ENCODE measurements around the gene RPS15. TPM values are rescaled to one million over a fixed set of nuclear protein-coding genes. Genes with fewer than 3 reads are reported as not detected.
"Not testable (repeated sequence)": the region's sequence is repeated elsewhere in the genome, so short reads cannot be mapped to it uniquely, and the experiment has no call there.

Gene RPS15
- total and polyA plus RNA-seq, 4 donors, result 243 to 822 (median 754) TPM

GRCh38 chr19:1418496-1418775 is 19.8 kb upstream of the RPS15 start:
- DNase-seq (ENCODE audit: low read depth in 4 of 6, low spot score in 6 of 6), result no peak
- 71% methylated on average over 7 of the region's 13 CpGs for WGBS (ENCODE audit: insufficient coverage)
- H3K4me3 ChIP-seq (ENCODE audit: low read depth, low read length), result no peak overlapping the region
- H3K36me3 ChIP-seq (ENCODE audit: control insufficient read depth, insufficient read depth, low read length), result peaks cover 82% of the 10 kb centered on the region
- no peaks in the 10 kb centered on the region for H3K27me3 ChIP-seq (ENCODE audit: control insufficient read depth, insufficient read depth, low read length)
- peaks cover 46% of the 10 kb centered on the region for H3K4me1 ChIP-seq (ENCODE audit: control insufficient read depth, insufficient read depth, low read length)
- no peaks in the 10 kb centered on the region for H3K9me3 ChIP-seq (ENCODE audit: control insufficient read depth, insufficient read depth, low read length)
- no peak overlapping the region for H3K27ac ChIP-seq (ENCODE audit: low read depth, low read length)

GRCh38 chr19:1418951-1419738 is 19.1 kb upstream of the RPS15 start:
- H3K9me3 ChIP-seq (ENCODE audit: control insufficient read depth, insufficient read depth, low read length), result no peaks in the 10 kb centered on the region
- H3K36me3 ChIP-seq (ENCODE audit: control insufficient read depth, insufficient read depth, low read length), result peaks cover 88% of the 10 kb centered on the region
- H3K27me3 ChIP-seq (ENCODE audit: control insufficient read depth, insufficient read depth, low read length), result no peaks in the 10 kb centered on the region
- peaks cover 41% of the 10 kb centered on the region for H3K4me1 ChIP-seq (ENCODE audit: control insufficient read depth, insufficient read depth, low read length)
- H3K27ac ChIP-seq (ENCODE audit: low read depth, low read length), result no peak overlapping the region
- 96% methylated on average over 17 of the region's 21 CpGs for WGBS (ENCODE audit: insufficient coverage)
- DNase-seq (ENCODE audit: low read depth in 4 of 6, low spot score in 6 of 6), result no peak
- H3K4me3 ChIP-seq (ENCODE audit: low read depth, low read length), result no peak overlapping the region

- 89% methylated on average over 8 of the region's 43 CpGs for WGBS (ENCODE audit: insufficient coverage)
- H3K36me3 ChIP-seq (ENCODE audit: control insufficient read depth, insufficient read depth, low read length), result peaks cover 97% of the 10 kb centered on the region
- not testable (repeated sequence) for H3K4me3 ChIP-seq (ENCODE audit: low read depth, low read length); H3K27ac ChIP-seq (ENCODE audit: low read depth, low read length); DNase-seq (ENCODE audit: low read depth in 4 of 6, low spot score in 6 of 6); H3K9me3 ChIP-seq (ENCODE audit: control insufficient read depth, insufficient read depth, low read length); H3K27me3 ChIP-seq (ENCODE audit: control insufficient read depth, insufficient read depth, low read length)
- peaks cover 33% of the 10 kb centered on the region for H3K4me1 ChIP-seq (ENCODE audit: control insufficient read depth, insufficient read depth, low read length)
Observed at GRCh38 chr19:1420085-1420484, 18.1 kb upstream of the RPS15 start.

GRCh38 chr19:1420590-1420989 is 17.6 kb upstream of the RPS15 start:
- no peaks in the 10 kb centered on the region for H3K9me3 ChIP-seq (ENCODE audit: control insufficient read depth, insufficient read depth, low read length)
- no peak overlapping the region for H3K4me3 ChIP-seq (ENCODE audit: low read depth, low read length)
- H3K27ac ChIP-seq (ENCODE audit: low read depth, low read length), result no peak overlapping the region
- no peaks in the 10 kb centered on the region for H3K27me3 ChIP-seq (ENCODE audit: control insufficient read depth, insufficient read depth, low read length)
- no peak for DNase-seq (ENCODE audit: low read depth in 4 of 6, low spot score in 6 of 6)
- H3K36me3 ChIP-seq (ENCODE audit: control insufficient read depth, insufficient read depth, low read length), result peaks cover 99% of the 10 kb centered on the region
- H3K4me1 ChIP-seq (ENCODE audit: control insufficient read depth, insufficient read depth, low read length), result peaks cover 28% of the 10 kb centered on the region
- WGBS (ENCODE audit: insufficient coverage), result 88% methylated on average over 15 of the region's 15 CpGs

- Histone ChIP-seq H3K9me3 (ENCODE audit: control insufficient read depth, insufficient read depth, low read length) (no peaks in the 10 kb centered on the region), H3K4me1 (ENCODE audit: control insufficient read depth, insufficient read depth, low read length) (peaks cover 20% of the 10 kb centered on the region), H3K36me3 (ENCODE audit: control insufficient read depth, insufficient read depth, low read length) (peaks cover 99% of the 10 kb centered on the region), H3K27ac (ENCODE audit: low read depth, low read length) (no peak overlapping the region), H3K4me3 (ENCODE audit: low read depth, low read length) (no peak overlapping the region), H3K27me3 (ENCODE audit: control insufficient read depth, insufficient read depth, low read length) (no peaks in the 10 kb centered on the region)
- 93% methylated on average over 37 of the region's 37 CpGs for WGBS (ENCODE audit: insufficient coverage)
- no peak for DNase-seq (ENCODE audit: low read depth in 4 of 6, low spot score in 6 of 6)
Observed at GRCh38 chr19:1421218-1421957, 16.8 kb upstream of the RPS15 start.

- DNase-seq (ENCODE audit: low read depth in 4 of 6, low spot score in 6 of 6), result no peak
- peaks cover 15% of the 10 kb centered on the region for H3K4me1 ChIP-seq (ENCODE audit: control insufficient read depth, insufficient read depth, low read length)
- peaks cover 99% of the 10 kb centered on the region for H3K36me3 ChIP-seq (ENCODE audit: control insufficient read depth, insufficient read depth, low read length)
- H3K9me3 ChIP-seq (ENCODE audit: control insufficient read depth, insufficient read depth, low read length), result no peaks in the 10 kb centered on the region
- H3K4me3 ChIP-seq (ENCODE audit: low read depth, low read length), result no peak overlapping the region
- 86% methylated on average over 22 of the region's 22 CpGs for WGBS (ENCODE audit: insufficient coverage)
- no peaks in the 10 kb centered on the region for H3K27me3 ChIP-seq (ENCODE audit: control insufficient read depth, insufficient read depth, low read length)
- no peak overlapping the region for H3K27ac ChIP-seq (ENCODE audit: low read depth, low read length)
Observed at GRCh38 chr19:1421958-1422305, 16.3 kb upstream of the RPS15 start.

- no peak for DNase-seq (ENCODE audit: low read depth in 4 of 6, low spot score in 6 of 6)
- no peak overlapping the region for H3K27ac ChIP-seq (ENCODE audit: low read depth, low read length)
Observed at GRCh38 chr19:1422360-1422759, 15.8 kb upstream of the RPS15 start.

GRCh38 chr19:1422943-1423342 is 15.3 kb upstream of the RPS15 start:
- WGBS (ENCODE audit: insufficient coverage), result 87% methylated on average over 20 of the region's 24 CpGs
- H3K27ac ChIP-seq (ENCODE audit: low read depth, low read length), result no peak overlapping the region
- DNase-seq (ENCODE audit: low read depth in 4 of 6, low spot score in 6 of 6), result no peak

More at GRCh38 chr19:1422360-1422759, 15.8 kb upstream of the RPS15 start:
- H3K36me3 ChIP-seq (ENCODE audit: control insufficient read depth, insufficient read depth, low read length), result peaks cover 99% of the 10 kb centered on the region
- peaks cover 15% of the 10 kb centered on the region for H3K4me1 ChIP-seq (ENCODE audit: control insufficient read depth, insufficient read depth, low read length)
- no peak overlapping the region for H3K4me3 ChIP-seq (ENCODE audit: low read depth, low read length)
- 63% methylated on average over 10 of the region's 16 CpGs for WGBS (ENCODE audit: insufficient coverage)
- H3K9me3 ChIP-seq (ENCODE audit: control insufficient read depth, insufficient read depth, low read length), result no peaks in the 10 kb centered on the region
- no peaks in the 10 kb centered on the region for H3K27me3 ChIP-seq (ENCODE audit: control insufficient read depth, insufficient read depth, low read length)

GRCh38 chr19:1423436-1424191 is 14.6 kb upstream of the RPS15 start:
- DNase-seq (ENCODE audit: low read depth in 4 of 6, low spot score in 6 of 6), result no peak
- Histone ChIP-seq H3K4me3 (ENCODE audit: low read depth, low read length) (no peak overlapping the region), H3K9me3 (ENCODE audit: control insufficient read depth, insufficient read depth, low read length) (no peaks in the 10 kb centered on the region)

More at GRCh38 chr19:1422943-1423342, 15.3 kb upstream of the RPS15 start:
- Histone ChIP-seq H3K9me3 (ENCODE audit: control insufficient read depth, insufficient read depth, low read length) (no peaks in the 10 kb centered on the region), H3K36me3 (ENCODE audit: control insufficient read depth, insufficient read depth, low read length) (peaks cover 98% of the 10 kb centered on the region), H3K27me3 (ENCODE audit: control insufficient read depth, insufficient read depth, low read length) (no peaks in the 10 kb centered on the region), H3K4me3 (ENCODE audit: low read depth, low read length) (no peak overlapping the region), H3K4me1 (ENCODE audit: control insufficient read depth, insufficient read depth, low read length) (peaks cover 13% of the 10 kb centered on the region)

More at GRCh38 chr19:1423436-1424191, 14.6 kb upstream of the RPS15 start:
- WGBS (ENCODE audit: insufficient coverage), result 92% methylated on average over 40 of the region's 40 CpGs
- Histone ChIP-seq H3K27me3 (ENCODE audit: control insufficient read depth, insufficient read depth, low read length) (no peaks in the 10 kb centered on the region), H3K4me1 (ENCODE audit: control insufficient read depth, insufficient read depth, low read length) (peaks cover 8% of the 10 kb centered on the region), H3K27ac (ENCODE audit: low read depth, low read length) (no peak overlapping the region), H3K36me3 (ENCODE audit: control insufficient read depth, insufficient read depth, low read length) (peaks cover 96% of the 10 kb centered on the region)
